Fibroblast of lung (primary cell): ENCODE data around the gene C6orf136. TPM values are rescaled to one million over a fixed set of nuclear protein-coding genes. Genes with fewer than 3 reads are reported as not detected.
A peak's percentile ranks its signal among the peaks of the same experiment; 100 is the strongest.

Experiments used
- DNase-seq, 2 donors: peaks; one replicate each; pipeline versions ENCODE4 v3.0.0 to v3.0.0-alpha.2; 2010; ENCODE audit warnings: low read depth in 2 of 2
- H2AFZ ChIP-seq: 2 replicates; pipeline ENCODE4 v1.5.1; 2012; ENCODE audit warnings: low read length, control low read depth, inconsistent platforms
- H3K27ac ChIP-seq: 2 replicates; pipeline ENCODE4 v1.5.1; 2011; ENCODE audit warnings: low read length, control low read depth; ENCODE audit not compliant: insufficient read depth
- H3K27me3 ChIP-seq: 2 replicates; pipeline ENCODE4 v1.5.1; 2011; ENCODE audit warnings: mild to moderate bottlenecking, low read length; ENCODE audit not compliant: control insufficient read depth, insufficient read depth
- H3K36me3 ChIP-seq: 2 replicates; pipeline ENCODE4 v1.5.1; 2011; ENCODE audit warnings: low read length; ENCODE audit not compliant: control insufficient read depth, insufficient read depth
- H3K4me1 ChIP-seq: 2 replicates; pipeline ENCODE4 v1.5.1; 2011; ENCODE audit warnings: low read length; ENCODE audit not compliant: control insufficient read depth, insufficient read depth; ENCODE audit errors: extremely low read depth
- H3K4me2 ChIP-seq: 2 replicates; pipeline ENCODE4 v1.5.1; 2011; ENCODE audit warnings: low read length, control low read depth; ENCODE audit not compliant: insufficient read depth; ENCODE audit errors: extremely low read depth
- H3K4me3 ChIP-seq, 4 experiments: fragments of 200-600 bp in 1 of 4; sonication (generic) in 1 of 4; replicated peaks in 1 of 4; 2 replicates each; pipeline ENCODE4 v1.5.1; 2011 to 2016; ENCODE audit warnings: low read length in 4 of 4, low read depth in 3 of 4, mild to moderate bottlenecking in 3 of 4, control low read depth in 2 of 4, inconsistent platforms in 1 of 4, mixed read lengths in 1 of 4; ENCODE audit not compliant: insufficient read depth in 1 of 4; ENCODE audit errors: control extremely low read depth in 1 of 4
- H3K79me2 ChIP-seq: 2 replicates; pipeline ENCODE4 v1.5.1; 2012; ENCODE audit warnings: mild to moderate bottlenecking, low read length, inconsistent platforms; ENCODE audit not compliant: control insufficient read depth, insufficient read depth
- H3K9ac ChIP-seq: 2 replicates; pipeline ENCODE4 v1.5.1; 2011; ENCODE audit warnings: mild to moderate bottlenecking, low read length, control low read depth; ENCODE audit not compliant: insufficient read depth
- H3K9me3 ChIP-seq: 2 replicates; pipeline ENCODE4 v1.5.1; 2012; ENCODE audit warnings: low read depth, low read length; ENCODE audit not compliant: control insufficient read depth, insufficient read depth
- H4K20me1 ChIP-seq: 2 replicates; pipeline ENCODE4 v1.5.1; 2011; ENCODE audit warnings: low read length; ENCODE audit not compliant: control insufficient read depth, insufficient read depth; ENCODE audit errors: extremely low read depth
- EZH2 ChIP-seq: IDR thresholded peaks from 2 replicates; pipeline ENCODE4 v1.5.1; 2012; ENCODE audit warnings: low read length, control low read depth, mild to moderate bottlenecking; ENCODE audit errors: missing control alignments
- polyA plus RNA-seq, 2 donors: library from polyadenylated mRNA; depleted of rRNA in 1 of 2; stranded (reverse) in 1 of 2; unstranded in 1 of 2; fragments of >200 nt; gene quantifications; 2 replicates each; pipeline ENCODE4 v1.2.1, GENCODE V29; 2011 to 2012; ENCODE audit warnings: missing spikeins in 1 of 2
- total RNA-seq: library from RNA; depleted of rRNA; stranded (reverse); fragments of >200 nt; gene quantifications from 2 replicates; pipeline ENCODE4 v1.2.1, GENCODE V29; 2014
- TF ChIP-seq, protein P1 (sequence below), 2 donors: IDR thresholded peaks in 1 of 2; conservative IDR thresholded peaks in 1 of 2; 1 replicate in 1 of 2; 2 replicates in 1 of 2; pipeline ENCODE4 v1.5.1; 2011 to 2012; ENCODE audit warnings: low read length in 2 of 2, control low read depth in 1 of 2, inconsistent platforms in 1 of 2, low read depth in 1 of 2, mild to moderate bottlenecking in 1 of 2

Gene C6orf136
- total and polyA plus RNA-seq, 2 donors (not counting 1 experiment from before 2014, with no cell fraction given) = 2.5 to 3.6 TPM

- Histone ChIP-seq H3K27me3 (no peaks in the 10 kb centered on the region), H3K4me1 (peaks cover 9% of the 10 kb centered on the region), H3K36me3 (peaks cover 17% of the 10 kb centered on the region), H3K9me3 (no peaks in the 10 kb centered on the region), H4K20me1 (no peaks in the 10 kb centered on the region), H3K4me2 (no peak overlapping the region), H3K27ac (no peak overlapping the region), H3K9ac (no peak overlapping the region), H2AFZ (no peak overlapping the region), H3K4me3 (no peak overlapping the region), H3K79me2 (peaks cover 7% of the 10 kb centered on the region)
- TF ChIP-seq, protein P1, sequence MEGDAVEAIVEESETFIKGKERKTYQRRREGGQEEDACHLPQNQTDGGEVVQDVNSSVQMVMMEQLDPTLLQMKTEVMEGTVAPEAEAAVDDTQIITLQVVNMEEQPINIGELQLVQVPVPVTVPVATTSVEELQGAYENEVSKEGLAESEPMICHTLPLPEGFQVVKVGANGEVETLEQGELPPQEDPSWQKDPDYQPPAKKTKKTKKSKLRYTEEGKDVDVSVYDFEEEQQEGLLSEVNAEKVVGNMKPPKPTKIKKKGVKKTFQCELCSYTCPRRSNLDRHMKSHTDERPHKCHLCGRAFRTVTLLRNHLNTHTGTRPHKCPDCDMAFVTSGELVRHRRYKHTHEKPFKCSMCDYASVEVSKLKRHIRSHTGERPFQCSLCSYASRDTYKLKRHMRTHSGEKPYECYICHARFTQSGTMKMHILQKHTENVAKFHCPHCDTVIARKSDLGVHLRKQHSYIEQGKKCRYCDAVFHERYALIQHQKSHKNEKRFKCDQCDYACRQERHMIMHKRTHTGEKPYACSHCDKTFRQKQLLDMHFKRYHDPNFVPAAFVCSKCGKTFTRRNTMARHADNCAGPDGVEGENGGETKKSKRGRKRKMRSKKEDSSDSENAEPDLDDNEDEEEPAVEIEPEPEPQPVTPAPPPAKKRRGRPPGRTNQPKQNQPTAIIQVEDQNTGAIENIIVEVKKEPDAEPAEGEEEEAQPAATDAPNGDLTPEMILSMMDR (conservative IDR thresholded peaks at IDR 0.05 in 1 of 2, IDR thresholded peaks at IDR 0.05 in 1 of 2; ENCODE audit: low read depth in 1 of 2, low read length in 2 of 2) = no peak
- TF ChIP-seq EZH2 = no peak
- no peak for DNase-seq
Observed at GRCh38 chr6:30625511-30625910, 21.4 kb upstream of the C6orf136 start.

DNA sequence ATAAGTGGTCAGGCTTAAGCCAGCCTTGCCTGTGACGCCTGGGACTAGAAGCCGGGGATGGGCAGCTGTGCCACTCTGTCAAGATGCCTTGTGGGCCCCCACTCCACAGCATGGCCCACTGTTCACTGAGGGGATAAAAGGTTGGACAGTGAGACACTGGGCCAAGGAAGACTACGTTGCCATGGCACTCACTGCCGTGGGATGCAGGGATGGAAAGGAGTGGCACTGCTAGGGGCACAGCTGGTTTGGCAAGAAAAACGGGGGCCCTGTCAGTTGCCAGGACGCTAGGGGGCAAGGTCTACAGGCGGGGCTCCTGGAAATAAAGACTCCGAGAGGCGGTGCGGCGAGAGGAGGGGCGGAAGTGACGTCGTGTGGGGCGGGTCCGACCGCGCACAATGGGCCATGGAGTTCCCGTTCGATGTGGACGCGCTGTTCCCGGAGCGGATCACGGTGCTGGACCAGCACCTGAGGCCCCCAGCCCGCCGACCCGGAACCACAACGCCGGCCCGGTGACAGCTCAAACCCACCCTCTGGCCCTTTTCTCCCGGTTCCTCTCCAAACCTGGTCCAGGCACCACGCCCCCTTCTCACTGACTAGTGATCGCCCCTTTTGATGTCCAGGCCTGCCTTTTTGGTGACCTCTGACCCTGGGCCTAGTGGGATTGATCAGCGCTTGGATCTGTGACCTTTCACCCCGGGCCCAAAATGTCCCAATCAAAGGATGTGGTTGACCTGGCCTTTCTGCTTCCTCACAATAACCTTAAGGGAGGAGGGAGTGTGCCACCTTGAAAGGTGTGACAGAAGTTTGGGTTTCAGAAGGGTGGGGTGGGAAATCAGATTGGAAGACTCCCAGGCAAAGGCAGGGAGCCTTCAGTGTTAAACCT lies 20.2 kb upstream of the C6orf136 start, which contains the start of gene ATAT1:
TSS of gene ATAT1 (plus strand) at position 391 of the 883 bp plus-strand sequence.
- Histone ChIP-seq H3K27me3 (no peaks in the 10 kb centered on the region), H3K4me2 (peak within 1 kb of the TSS; percentile 100), H3K36me3 (peaks cover 13% of the 10 kb centered on the region), H3K9ac (peak within 1 kb of the TSS; percentile 84), H3K4me3 (peak within 1 kb of the TSS; percentile 73 to 88 (median 82)), H3K27ac (peak within 1 kb of the TSS; percentile 93), H2AFZ (peak within 1 kb of the TSS; percentile 90), H3K9me3 (no peaks in the 10 kb centered on the region), H3K4me1 (peaks cover 9% of the 10 kb centered on the region), H4K20me1 (no peaks in the 10 kb centered on the region), H3K79me2 (peaks cover 7% of the 10 kb centered on the region)
- DNase-seq = peak; percentile 67 to 76
- no peak for TF ChIP-seq EZH2
- TF ChIP-seq, protein P1 (conservative IDR thresholded peaks at IDR 0.05 in 1 of 2, IDR thresholded peaks at IDR 0.05 in 1 of 2; ENCODE audit: low read depth in 1 of 2, low read length in 2 of 2) = peak; percentile 28 to 39

DNA sequence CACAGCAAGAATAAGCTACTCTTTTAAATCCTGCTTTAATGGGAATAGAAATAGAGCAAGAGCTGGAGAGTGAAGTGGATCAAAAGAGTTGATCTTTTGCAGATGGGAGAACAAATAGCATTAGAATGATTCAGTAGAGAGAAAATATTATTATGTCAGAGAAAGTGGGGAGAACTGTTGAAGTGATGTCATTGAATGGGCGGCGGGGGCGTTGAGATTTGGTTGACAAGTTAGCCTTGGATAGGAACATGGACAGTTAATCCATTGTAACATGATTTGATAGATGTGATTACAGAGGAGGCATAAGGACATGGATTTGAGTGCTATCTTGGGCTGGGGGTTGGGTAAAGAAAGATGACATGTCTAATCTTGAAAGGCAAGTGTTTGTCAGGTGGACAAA lies 11.1 kb upstream of the C6orf136 start:
- Histone ChIP-seq H4K20me1 (no peaks in the 10 kb centered on the region), H3K27me3 (no peaks in the 10 kb centered on the region), H3K9ac (no peak overlapping the region), H3K4me1 (no peaks in the 10 kb centered on the region), H2AFZ (no peak overlapping the region), H3K4me2 (no peak overlapping the region), H3K79me2 (no peaks in the 10 kb centered on the region), H3K36me3 (peaks cover 2% of the 10 kb centered on the region), H3K9me3 (no peaks in the 10 kb centered on the region), H3K4me3 (no peak overlapping the region), H3K27ac (no peak overlapping the region)
- TF ChIP-seq, protein P1 (conservative IDR thresholded peaks at IDR 0.05 in 1 of 2, IDR thresholded peaks at IDR 0.05 in 1 of 2; ENCODE audit: low read depth in 1 of 2, low read length in 2 of 2) = no peak
- no peak for TF ChIP-seq EZH2
- DNase-seq = no peak
